ENCODE results near the gene GFOD2. TPM values are rescaled to one million over a fixed set of nuclear protein-coding genes. Genes with fewer than 3 reads are reported as not detected.

Gene GFOD2
- total and polyA plus RNA-seq, 2 donors (not counting 3 experiments of a cell fraction or from before 2014, with no cell fraction given), result 38.1 to 47.5 TPM

GRCh38 chr16:67667453-67667816 is 51.7 kb downstream of the GFOD2 start:
- H3K36me3 ChIP-seq (ENCODE audit: control insufficient read depth in 2 of 2, extremely low read depth in 1 of 2, insufficient read depth in 2 of 2, low read length in 2 of 2), result peaks cover 0 to 6% of the 10 kb centered on the region in 2 experiments
- intact Hi-C loops (cut with micrococcal nuclease), result no loop called here
- H4K20me1 ChIP-seq (replicated peaks; ENCODE audit: control insufficient read depth, extremely low read depth, insufficient read depth, low read length), result no peaks in the 10 kb centered on the region
- no peaks in the 10 kb centered on the region for H3K27me3 ChIP-seq (ENCODE audit: control insufficient read depth in 2 of 2, insufficient read depth in 2 of 2, low read length in 2 of 2)
- no peak for FAIRE-seq
- TF ChIP-seq JUN (IDR thresholded peaks at IDR 0.05; ENCODE audit: borderline replicate concordance, insufficient read depth, insufficient read length, low read depth) (no peak), MYC (IDR thresholded peaks at IDR 0.05; ENCODE audit: low read depth, low read length) (no peak), EZH2 (IDR thresholded peaks at IDR 0.05; ENCODE audit: borderline replicate concordance, low read depth, low read length, severe bottlenecking) (no peak), POLR2AphosphoS5 (IDR thresholded peaks at IDR 0.05; ENCODE audit: insufficient read depth, low read depth, low read length) (no peak), POLR2A (IDR thresholded peaks at IDR 0.05; ENCODE audit: low read depth, low read length) (no peak), FOS (IDR thresholded peaks at IDR 0.05; ENCODE audit: borderline replicate concordance, insufficient read depth, low read length) (no peak), GATA2 (IDR thresholded peaks at IDR 0.05; ENCODE audit: insufficient read depth, insufficient read length, low read depth, low read length) (no peak), MAX (IDR thresholded peaks at IDR 0.05; ENCODE audit: insufficient read depth, insufficient read length) (no peak)
- TF ChIP-seq, protein P1, sequence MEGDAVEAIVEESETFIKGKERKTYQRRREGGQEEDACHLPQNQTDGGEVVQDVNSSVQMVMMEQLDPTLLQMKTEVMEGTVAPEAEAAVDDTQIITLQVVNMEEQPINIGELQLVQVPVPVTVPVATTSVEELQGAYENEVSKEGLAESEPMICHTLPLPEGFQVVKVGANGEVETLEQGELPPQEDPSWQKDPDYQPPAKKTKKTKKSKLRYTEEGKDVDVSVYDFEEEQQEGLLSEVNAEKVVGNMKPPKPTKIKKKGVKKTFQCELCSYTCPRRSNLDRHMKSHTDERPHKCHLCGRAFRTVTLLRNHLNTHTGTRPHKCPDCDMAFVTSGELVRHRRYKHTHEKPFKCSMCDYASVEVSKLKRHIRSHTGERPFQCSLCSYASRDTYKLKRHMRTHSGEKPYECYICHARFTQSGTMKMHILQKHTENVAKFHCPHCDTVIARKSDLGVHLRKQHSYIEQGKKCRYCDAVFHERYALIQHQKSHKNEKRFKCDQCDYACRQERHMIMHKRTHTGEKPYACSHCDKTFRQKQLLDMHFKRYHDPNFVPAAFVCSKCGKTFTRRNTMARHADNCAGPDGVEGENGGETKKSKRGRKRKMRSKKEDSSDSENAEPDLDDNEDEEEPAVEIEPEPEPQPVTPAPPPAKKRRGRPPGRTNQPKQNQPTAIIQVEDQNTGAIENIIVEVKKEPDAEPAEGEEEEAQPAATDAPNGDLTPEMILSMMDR (IDR thresholded peaks at IDR 0.05; ENCODE audit: extremely low read depth in 1 of 2, insufficient read depth in 1 of 2, low read depth in 1 of 2, low read length in 2 of 2), result no peak
- peaks cover 15% of the 10 kb centered on the region for H3K4me1 ChIP-seq (ENCODE audit: control insufficient read depth, extremely low read depth, insufficient read depth, low read length)
- H3K27ac ChIP-seq (ENCODE audit: insufficient read depth, low read depth, low read length), result no peak overlapping the region
- no peak overlapping the region for H3K4me3 ChIP-seq (replicated peaks in 1 of 3; ENCODE audit: insufficient read depth in 1 of 3, low read depth in 1 of 3, low read length in 3 of 3)
- ChIA-PET POLR2A (interaction anchor here (0.9 to 1.5 kb wide), 2 partner anchors 130 to 146 kb away, joined by 3 to 4 read pairs; no protein-coding TSS in a partner anchor), CTCF (interaction anchor here (0.6 to 12.7 kb wide), 22 partner anchors 9 to 373 kb away, joined by 3 to 163 read pairs (median 3); partner anchors contain the start of genes ATP6V0D1, CARMIL2, CTCF and NUTF2)
- no peaks in the 10 kb centered on the region for H3K9me1 ChIP-seq (replicated peaks; ENCODE audit: control insufficient read depth, extremely low read depth, insufficient read depth, low read length)
- no peak overlapping the region for H2AFZ ChIP-seq (ENCODE audit: low read depth, low read length)
- no peak overlapping the region for H3K4me2 ChIP-seq (ENCODE audit: insufficient read depth, low read length)
- BruUV-seq (replicated peaks), result no TSS peak
- no peaks in the 10 kb centered on the region for H3K79me2 ChIP-seq (ENCODE audit: control insufficient read depth, insufficient read depth, low read length)
- DNase-seq (ENCODE audit: low read depth, low spot score), result no peak
- dilution Hi-C loops (cut with MboI; ENCODE audit: extremely low pct_ligation_motif_present, low sequenced_read_pairs), result no loop called here
- H3K9ac ChIP-seq (replicated peaks; ENCODE audit: extremely low read depth, insufficient read depth, low read length), result no peak overlapping the region
- H3K9me3 ChIP-seq (replicated peaks; ENCODE audit: control insufficient read depth, insufficient read depth, low read length), result no peaks in the 10 kb centered on the region
